ENCODE data around the gene RNFT2.

Gene RNFT2

GRCh38 chr12:116832353-116832752 is 94.2 kb downstream of the RNFT2 start (continued):
- TF ChIP-seq, protein P1, sequence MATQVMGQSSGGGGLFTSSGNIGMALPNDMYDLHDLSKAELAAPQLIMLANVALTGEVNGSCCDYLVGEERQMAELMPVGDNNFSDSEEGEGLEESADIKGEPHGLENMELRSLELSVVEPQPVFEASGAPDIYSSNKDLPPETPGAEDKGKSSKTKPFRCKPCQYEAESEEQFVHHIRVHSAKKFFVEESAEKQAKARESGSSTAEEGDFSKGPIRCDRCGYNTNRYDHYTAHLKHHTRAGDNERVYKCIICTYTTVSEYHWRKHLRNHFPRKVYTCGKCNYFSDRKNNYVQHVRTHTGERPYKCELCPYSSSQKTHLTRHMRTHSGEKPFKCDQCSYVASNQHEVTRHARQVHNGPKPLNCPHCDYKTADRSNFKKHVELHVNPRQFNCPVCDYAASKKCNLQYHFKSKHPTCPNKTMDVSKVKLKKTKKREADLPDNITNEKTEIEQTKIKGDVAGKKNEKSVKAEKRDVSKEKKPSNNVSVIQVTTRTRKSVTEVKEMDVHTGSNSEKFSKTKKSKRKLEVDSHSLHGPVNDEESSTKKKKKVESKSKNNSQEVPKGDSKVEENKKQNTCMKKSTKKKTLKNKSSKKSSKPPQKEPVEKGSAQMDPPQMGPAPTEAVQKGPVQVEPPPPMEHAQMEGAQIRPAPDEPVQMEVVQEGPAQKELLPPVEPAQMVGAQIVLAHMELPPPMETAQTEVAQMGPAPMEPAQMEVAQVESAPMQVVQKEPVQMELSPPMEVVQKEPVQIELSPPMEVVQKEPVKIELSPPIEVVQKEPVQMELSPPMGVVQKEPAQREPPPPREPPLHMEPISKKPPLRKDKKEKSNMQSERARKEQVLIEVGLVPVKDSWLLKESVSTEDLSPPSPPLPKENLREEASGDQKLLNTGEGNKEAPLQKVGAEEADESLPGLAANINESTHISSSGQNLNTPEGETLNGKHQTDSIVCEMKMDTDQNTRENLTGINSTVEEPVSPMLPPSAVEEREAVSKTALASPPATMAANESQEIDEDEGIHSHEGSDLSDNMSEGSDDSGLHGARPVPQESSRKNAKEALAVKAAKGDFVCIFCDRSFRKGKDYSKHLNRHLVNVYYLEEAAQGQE (tag by site-specific recombination; IDR thresholded peaks at IDR 0.05): no peak
- TF ChIP-seq ZNF10 (tag by site-specific recombination; IDR thresholded peaks at IDR 0.05) (no peak), ATF2 (tag by site-specific recombination; IDR thresholded peaks at IDR 0.05; ENCODE audit: low read depth) (no peak), ZNF114 (tag by site-specific recombination; IDR thresholded peaks at IDR 0.05) (no peak), ZNF175 (tag by site-specific recombination; IDR thresholded peaks at IDR 0.05) (no peak), KLF10 (tag by site-specific recombination; IDR thresholded peaks at IDR 0.05) (no peak), ZEB2 (tag by site-specific recombination; IDR thresholded peaks at IDR 0.05) (no peak), TRIM28 (IDR thresholded peaks at IDR 0.05; ENCODE audit: borderline replicate concordance, low read length) (no peak)
- TF ChIP-seq, protein P2, sequence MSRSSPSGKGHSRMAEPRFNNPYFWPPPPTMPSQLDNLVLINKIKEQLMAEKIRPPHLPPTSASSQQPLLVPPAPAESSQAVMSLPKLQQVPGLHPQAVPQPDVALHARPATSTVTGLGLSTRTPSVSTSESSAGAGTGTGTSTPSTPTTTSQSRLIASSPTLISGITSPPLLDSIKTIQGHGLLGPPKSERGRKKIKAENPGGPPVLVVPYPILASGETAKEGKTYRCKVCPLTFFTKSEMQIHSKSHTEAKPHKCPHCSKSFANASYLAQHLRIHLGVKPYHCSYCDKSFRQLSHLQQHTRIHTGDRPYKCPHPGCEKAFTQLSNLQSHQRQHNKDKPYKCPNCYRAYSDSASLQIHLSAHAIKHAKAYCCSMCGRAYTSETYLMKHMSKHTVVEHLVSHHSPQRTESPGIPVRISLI (tag by site-specific recombination; IDR thresholded peaks at IDR 0.05): no peak

DNA sequence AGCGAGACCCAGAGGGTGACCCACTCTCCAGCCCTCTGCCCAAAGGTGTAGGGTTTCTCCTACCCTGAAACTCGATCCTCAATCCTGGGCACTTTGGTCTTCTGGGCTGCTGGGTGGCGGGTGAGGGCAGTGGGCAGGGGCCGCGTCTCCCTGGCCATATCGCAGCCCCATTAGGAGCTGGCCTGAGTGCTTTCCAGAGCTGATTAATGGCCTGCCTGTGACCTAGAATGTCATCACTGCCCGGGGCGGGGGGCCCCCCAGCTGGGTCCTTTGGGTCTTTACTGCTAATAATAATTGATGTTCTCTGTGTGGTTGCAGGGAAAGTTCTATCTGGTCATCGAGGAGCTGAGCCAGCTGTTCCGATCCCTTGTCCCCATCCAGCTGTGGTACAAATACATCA is 95.4 kb downstream of the RNFT2 start:
- ChIA-PET CTCF (interaction anchor here (0.6 to 0.8 kb wide), 2 partner anchors 13 to 29 kb away, joined by 3 to 9 read pairs; no protein-coding TSS in a partner anchor), POLR2A (interaction anchor here (0.7 kb wide), 1 partner anchor 25 kb away, joined by 3 read pairs; no protein-coding TSS in a partner anchor)
- no peaks in the 10 kb centered on the region for H3K4me1 ChIP-seq (ENCODE audit: control insufficient read depth, insufficient read depth, low read length)
- H3K27ac ChIP-seq (ENCODE audit: extremely low read depth, low read depth, low read length): no peak overlapping the region
- H3K9me3 ChIP-seq (ENCODE audit: control insufficient read depth, insufficient read depth, low read depth, low read length): no peaks in the 10 kb centered on the region
- peaks cover 10 to 11% of the 10 kb centered on the region in 2 experiments; a peak in 2 of 3 replicates for H3K36me3 ChIP-seq (ENCODE audit: control insufficient read depth in 2 of 2, insufficient read depth in 1 of 2, low read length in 2 of 2)
- no peak overlapping the region for H3K4me3 ChIP-seq (ENCODE audit: low read depth, low read length)
- TF ChIP-seq, protein P3, sequence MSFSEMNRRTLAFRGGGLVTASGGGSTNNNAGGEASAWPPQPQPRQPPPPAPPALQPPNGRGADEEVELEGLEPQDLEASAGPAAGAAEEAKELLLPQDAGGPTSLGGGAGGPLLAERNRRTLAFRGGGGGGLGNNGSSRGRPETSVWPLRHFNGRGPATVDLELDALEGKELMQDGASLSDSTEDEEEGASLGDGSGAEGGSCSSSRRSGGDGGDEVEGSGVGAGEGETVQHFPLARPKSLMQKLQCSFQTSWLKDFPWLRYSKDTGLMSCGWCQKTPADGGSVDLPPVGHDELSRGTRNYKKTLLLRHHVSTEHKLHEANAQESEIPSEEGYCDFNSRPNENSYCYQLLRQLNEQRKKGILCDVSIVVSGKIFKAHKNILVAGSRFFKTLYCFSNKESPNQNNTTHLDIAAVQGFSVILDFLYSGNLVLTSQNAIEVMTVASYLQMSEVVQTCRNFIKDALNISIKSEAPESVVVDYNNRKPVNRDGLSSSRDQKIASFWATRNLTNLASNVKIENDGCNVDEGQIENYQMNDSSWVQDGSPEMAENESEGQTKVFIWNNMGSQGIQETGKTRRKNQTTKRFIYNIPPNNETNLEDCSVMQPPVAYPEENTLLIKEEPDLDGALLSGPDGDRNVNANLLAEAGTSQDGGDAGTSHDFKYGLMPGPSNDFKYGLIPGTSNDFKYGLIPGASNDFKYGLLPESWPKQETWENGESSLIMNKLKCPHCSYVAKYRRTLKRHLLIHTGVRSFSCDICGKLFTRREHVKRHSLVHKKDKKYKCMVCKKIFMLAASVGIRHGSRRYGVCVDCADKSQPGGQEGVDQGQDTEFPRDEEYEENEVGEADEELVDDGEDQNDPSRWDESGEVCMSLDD (tag by site-specific recombination; IDR thresholded peaks at IDR 0.05): no peak
- TF ChIP-seq ATF2 (tag by site-specific recombination; IDR thresholded peaks at IDR 0.05; ENCODE audit: low read depth) (no peak), BCL11B (tag by site-specific recombination; IDR thresholded peaks at IDR 0.05; ENCODE audit: low read depth) (no peak), ZNF114 (tag by site-specific recombination; IDR thresholded peaks at IDR 0.05) (no peak), GLI4 (tag by site-specific recombination; IDR thresholded peaks at IDR 0.05) (no peak), ZNF132 (tag by site-specific recombination; IDR thresholded peaks at IDR 0.05; ENCODE audit: borderline replicate concordance) (no peak), ZSCAN5A (tag by site-specific recombination; IDR thresholded peaks at IDR 0.05) (no peak), ZNF558 (tag by site-specific recombination; IDR thresholded peaks at IDR 0.05) (no peak), KLF9 (tag by site-specific recombination; IDR thresholded peaks at IDR 0.05; ENCODE audit: low read depth) (no peak)
- TF ChIP-seq, protein P4, sequence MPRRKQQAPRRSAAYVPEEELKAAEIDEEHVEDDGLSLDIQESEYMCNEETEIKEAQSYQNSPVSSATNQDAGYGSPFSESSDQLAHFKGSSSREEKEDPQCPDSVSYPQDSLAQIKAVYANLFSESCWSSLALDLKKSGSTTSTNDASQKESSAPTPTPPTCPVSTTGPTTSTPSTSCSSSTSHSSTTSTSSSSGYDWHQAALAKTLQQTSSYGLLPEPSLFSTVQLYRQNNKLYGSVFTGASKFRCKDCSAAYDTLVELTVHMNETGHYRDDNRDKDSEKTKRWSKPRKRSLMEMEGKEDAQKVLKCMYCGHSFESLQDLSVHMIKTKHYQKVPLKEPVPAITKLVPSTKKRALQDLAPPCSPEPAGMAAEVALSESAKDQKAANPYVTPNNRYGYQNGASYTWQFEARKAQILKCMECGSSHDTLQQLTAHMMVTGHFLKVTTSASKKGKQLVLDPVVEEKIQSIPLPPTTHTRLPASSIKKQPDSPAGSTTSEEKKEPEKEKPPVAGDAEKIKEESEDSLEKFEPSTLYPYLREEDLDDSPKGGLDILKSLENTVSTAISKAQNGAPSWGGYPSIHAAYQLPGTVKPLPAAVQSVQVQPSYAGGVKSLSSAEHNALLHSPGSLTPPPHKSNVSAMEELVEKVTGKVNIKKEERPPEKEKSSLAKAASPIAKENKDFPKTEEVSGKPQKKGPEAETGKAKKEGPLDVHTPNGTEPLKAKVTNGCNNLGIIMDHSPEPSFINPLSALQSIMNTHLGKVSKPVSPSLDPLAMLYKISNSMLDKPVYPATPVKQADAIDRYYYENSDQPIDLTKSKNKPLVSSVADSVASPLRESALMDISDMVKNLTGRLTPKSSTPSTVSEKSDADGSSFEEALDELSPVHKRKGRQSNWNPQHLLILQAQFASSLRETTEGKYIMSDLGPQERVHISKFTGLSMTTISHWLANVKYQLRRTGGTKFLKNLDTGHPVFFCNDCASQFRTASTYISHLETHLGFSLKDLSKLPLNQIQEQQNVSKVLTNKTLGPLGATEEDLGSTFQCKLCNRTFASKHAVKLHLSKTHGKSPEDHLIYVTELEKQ (tag by site-specific recombination; IDR thresholded peaks at IDR 0.05; ENCODE audit: borderline replicate concordance): no peak
